ENCODE data around the gene PEDS1.
"Not testable (repeated sequence)": the region's sequence is repeated elsewhere in the genome, so short reads cannot be mapped to it uniquely, and the experiment has no call there.

PEDS1 gene

DNA sequence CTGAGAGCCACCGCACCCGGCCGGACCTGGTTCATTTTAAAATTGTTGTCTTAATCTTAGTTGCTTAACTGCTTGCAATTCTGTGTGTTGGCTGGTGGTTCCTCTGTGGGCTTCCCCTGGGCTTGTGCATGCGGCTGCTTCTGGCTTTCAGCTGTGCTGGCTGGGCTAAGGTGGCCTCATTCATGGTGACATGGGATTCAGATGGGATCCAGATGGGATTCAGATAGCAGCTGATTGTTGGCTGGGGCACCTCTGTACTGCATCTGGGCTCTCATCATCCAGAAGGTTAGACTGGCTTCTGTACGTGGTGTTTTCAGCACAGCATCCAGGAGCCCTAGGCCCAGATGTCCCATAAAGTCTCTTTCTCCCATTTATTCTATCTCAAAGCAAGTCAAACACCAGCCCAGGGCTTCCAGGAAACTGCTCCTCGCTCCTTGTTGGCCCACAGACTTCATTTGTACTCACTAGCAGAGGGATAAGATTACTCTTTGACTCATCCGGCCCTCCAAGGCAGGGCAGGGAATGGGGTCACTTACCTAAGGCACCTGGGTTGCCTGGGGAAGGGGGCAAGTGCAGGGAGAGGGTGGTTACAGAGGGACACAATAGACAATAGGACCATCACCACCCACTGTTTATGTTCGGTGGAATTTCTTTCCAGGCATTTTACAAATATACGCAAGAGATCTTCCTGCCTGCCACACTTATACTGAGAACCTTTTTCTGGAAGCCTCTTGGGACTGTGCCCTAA lies 10.2 kb upstream of the PEDS1 start:
- DNase-seq (ENCODE audit: low spot score), result no peak

- not testable (repeated sequence) for DNase-seq (ENCODE audit: low spot score)
Measured at GRCh38 chr20:50161494-50161893, 8.0 kb upstream of the PEDS1 start.

DNA sequence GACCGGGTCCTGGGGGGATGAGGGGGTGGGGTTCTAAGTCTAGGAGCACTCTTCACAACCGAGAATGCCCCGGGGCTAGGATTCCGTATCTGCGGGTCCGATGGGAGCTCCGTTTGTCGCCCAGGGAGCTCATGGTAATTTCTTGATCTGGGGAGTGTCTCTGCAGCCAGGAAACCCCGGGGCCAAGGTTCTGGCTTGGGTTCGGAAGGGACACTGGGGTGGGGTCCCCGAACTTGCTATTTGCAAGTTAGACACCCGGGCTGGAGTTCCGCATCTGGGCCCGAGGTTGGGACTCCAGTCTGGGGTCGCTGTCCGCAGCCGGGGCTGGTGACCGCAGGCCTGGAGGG lies 397 bp downstream of the PEDS1 start:
- DNase-seq (ENCODE audit: low spot score), result no peak

GRCh38 chr20:50152394-50153152 lies 950 bp downstream of the PEDS1 start:
- DNase-seq (ENCODE audit: low spot score), result no peak

DNA sequence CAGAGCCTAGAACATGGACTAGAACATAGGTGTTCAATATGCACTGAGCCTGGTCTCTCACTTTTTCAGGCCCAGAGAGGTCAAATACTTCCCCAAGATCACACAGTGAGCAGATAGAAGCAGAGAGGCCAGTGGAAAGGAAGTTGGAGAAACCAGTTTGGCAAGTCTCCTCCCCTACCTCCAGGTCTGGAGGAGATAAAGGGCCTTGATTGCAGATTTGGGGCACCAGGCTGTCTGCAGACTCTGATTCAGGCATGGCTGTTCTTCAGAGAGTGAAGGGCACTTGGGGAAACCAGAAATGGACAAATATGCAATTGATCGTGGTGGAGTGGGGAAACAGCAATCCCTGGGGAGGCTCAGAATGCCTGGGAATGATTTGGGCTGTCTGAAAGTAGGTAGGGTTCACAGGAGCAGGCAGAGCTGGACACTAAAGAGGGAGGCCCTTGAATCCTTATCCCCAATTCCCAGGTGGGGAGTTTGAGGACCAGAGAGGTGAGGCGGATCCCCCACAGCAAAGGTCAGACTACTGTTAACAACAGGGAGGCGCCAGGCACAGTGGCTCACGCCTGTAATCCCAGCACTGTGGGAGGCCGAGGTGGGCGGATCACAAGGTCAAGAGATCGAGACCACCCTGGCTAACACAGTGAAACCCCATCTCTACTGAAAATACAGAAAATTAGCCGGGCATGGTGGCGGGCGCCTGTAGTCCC lies 2.3 kb downstream of the PEDS1 start:
- no peak for DNase-seq (ENCODE audit: low spot score)

DNA sequence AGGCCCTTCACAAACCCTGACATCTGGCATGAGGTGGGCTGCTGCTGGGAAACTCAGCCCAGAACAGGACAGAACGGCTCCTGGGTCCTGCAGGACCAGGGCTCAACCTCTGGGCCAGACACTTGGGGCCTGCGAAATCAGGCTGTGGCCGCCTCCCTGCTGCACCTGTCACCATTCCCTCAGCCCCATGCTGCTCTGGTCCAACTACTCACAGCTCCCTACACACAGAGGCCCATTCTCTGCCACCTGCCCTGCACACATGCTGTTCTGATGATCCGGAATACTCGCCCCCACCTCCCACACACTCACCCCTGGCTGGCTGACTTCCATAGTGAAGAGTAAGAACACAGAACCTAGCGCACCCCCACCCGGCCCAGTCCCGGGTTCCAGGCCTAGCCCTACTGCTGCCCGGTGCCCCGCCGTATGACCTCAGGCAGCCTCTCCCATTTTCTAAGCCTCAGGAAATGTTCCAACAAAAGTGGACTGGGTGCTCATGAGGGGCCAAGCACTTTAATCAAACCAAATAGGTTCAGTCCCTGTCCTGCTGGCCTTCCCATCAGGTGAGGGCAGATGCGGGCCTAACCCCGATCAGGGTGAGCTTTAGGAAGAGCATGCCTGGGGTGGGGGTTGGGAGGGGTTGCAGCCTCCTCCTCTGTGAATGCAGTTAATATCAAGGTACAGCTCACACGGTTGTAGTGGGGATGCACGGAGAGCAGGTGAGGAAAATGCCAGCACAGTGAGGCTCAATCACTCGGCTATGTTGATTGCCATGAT lies 3.9 kb downstream of the PEDS1 start:
- DNase-seq (ENCODE audit: low spot score), result no peak

GRCh38 chr20:50146732-50147662 lies 6.5 kb downstream of the PEDS1 start:
- no peak for DNase-seq (ENCODE audit: low spot score)

GRCh38 chr20:50146214-50146613 lies 7.3 kb downstream of the PEDS1 start:
- DNase-seq (ENCODE audit: low spot score), result no peak

- no peak for DNase-seq (ENCODE audit: low spot score)
Measured at GRCh38 chr20:50145566-50145965, 8.0 kb downstream of the PEDS1 start.

- DNase-seq (ENCODE audit: low spot score), result peak; percentile 66
Measured at GRCh38 chr20:50144362-50144761, 9.2 kb downstream of the PEDS1 start.

DNA sequence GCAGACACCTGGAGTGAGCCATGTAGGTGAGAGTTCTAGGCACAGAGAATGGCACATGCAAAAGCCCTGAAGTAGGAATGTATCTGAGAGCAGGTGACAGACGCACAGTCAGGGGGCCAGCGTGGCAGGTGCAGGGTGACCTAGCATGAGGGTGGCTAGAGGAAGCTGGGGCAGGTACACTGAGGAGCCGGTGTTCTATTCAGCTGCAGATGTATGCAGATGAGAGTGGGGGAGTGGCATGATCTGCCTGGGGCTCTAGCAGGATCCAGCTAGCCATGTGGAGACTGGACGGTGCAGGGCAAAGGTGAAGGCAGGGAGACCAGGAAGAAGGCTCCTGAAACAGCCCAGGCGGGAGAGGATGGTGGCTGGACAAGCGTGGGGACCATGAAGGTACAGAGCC lies 10.7 kb downstream of the PEDS1 start:
- no peak for DNase-seq (ENCODE audit: low spot score)

DNA sequence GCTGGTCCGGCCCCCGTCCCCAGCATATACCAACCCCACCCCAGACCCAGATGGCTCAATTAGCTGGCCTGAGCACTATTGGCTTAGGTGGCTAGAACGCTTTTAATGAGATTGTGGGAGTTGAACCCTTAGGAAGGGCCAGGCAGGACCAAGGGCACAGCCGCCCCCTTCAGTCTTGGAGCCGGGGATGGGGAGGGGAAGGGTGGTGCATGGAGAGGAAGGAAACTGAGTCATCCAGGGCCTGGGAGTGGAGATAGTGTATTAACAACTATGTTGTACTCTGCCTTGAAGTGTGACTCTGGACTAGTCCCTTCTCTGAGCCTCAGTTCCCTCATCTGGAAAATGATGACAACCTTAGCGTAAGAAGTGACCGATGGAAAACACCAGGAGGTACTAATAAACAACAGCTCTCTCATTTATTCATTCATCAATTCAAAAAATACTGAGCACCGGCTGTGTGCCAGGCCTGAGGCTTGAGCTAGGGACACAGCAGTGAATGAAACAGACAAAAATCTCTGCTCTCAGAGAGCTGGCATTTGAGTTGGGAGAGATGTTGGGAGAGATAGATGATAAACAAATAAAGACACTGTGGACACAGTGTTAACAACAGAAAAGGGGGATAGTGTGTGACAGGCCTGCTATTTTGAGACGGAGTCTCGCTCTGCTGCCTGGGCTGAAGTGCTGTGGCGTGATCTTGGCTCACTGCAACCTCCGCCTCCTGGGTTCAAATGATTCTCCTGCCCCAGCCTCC lies 11.5 kb downstream of the PEDS1 start:
- DNase-seq (ENCODE audit: low spot score), result no peak

GRCh38 chr20:50141018-50141675 lies 12.4 kb downstream of the PEDS1 start:
- no peak for DNase-seq (ENCODE audit: low spot score)

DNA sequence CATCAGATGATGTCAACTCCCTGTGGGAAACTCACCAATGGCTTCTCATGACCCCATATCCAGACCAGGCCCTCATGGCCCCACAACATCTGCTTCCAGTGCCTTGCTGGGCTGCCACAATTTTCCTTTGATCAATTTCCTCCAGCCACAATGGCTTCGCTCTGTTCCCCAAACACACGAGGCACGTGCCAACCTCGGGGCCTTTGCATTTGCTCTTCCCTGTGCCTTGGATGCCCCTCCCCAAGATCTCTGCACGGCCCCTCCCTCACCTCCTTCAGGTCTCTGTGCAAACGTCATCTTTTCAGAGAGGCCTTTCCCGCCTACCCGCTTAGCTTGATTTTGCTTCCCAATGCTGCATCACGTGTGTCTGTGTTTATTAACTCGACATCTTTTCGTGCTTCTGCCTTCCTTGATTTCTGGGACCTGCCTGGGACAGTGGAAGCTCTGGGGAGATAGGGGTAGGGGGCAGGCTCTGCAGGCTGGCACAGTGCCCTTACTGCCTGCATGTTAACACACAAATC lies 13.1 kb downstream of the PEDS1 start:
- no peak for DNase-seq (ENCODE audit: low spot score)

- DNase-seq (ENCODE audit: low spot score), result peak; percentile 93
Measured at GRCh38 chr20:50138479-50139393, 14.8 kb downstream of the PEDS1 start.

DNA sequence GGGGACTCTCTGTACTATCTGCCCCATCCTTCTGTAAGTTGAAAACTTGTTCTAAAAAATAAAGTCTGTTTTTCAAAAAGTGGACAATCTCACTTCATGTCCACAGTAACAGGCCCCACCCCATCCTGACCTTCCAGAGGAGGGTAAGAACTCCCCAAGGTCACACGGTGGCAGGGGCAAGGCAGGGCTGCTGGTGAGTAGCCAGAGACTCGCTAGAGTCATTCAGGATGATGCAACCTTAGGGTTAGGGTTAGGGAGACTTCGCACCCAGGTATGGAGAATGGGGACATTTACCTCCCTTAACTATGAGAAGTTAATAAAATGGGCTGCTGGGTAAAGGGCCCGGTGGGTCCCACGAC lies 15.4 kb downstream of the PEDS1 start:
- DNase-seq (ENCODE audit: low spot score), result no peak

GRCh38 chr20:50137702-50138101 lies 15.8 kb downstream of the PEDS1 start:
- DNase-seq (ENCODE audit: low spot score), result peak; percentile 74

DNA sequence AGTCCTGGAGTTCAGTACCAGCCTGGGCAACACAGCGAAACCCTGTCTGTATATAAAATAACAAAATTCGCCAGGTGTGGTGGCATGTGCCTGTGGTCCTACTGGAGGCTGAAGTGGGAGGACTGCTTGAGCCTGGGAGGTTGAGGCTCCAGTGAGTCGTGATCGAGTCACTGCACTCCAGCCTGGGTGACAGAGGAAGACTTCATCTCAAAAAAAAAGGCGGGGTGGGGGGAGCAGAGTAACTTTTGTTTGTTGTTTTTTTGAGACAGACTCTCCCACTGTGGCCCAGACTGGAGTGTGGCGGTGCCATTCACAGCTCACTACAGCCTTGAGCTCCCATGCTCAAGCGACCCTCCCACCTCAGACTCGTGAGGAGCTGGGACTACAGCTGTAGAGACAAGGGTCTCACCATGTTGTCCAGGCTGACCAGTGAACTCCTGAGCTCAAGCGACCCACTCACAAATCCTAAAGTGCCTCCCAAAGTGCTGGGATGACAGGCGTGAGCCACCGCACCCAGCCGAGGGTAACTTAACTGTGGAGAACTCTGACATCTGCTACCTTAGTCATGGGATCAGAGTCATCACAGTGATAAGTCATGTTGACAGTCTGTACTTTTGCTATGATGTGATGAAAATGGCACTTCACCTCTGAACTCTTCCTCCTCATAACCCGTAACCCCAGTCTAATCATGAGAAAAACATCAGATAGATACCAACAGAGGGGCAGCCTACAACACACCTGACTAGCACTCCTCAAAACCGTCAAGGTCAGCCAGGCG lies 16.5 kb downstream of the PEDS1 start:
- no peak for DNase-seq (ENCODE audit: low spot score)

Data from Ammon's horn (tissue), 1 donor.